ENCODE measurements around the gene POP7.

The POP7 gene

GRCh38 chr7:100687261-100687660 is 18.7 kb upstream of the POP7 start:
- Histone ChIP-seq H3K9ac (no peak overlapping the region), H3K36me3 (peaks cover 63 to 83% (median 69%) of the 10 kb centered on the region in 11 experiments), H3K4me3 (no peak overlapping the region), H4K20me1 (peaks cover 87 to 100% (median 95%) of the 10 kb centered on the region in 11 experiments), H3K27ac (peak overlapping the region in 1 of 11 experiments; percentile 14; a peak in 1 of 22 replicates), H3K27me3 (no peaks in the 10 kb centered on the region), H3K9me3 (replicated peaks in 1 of 11) (no peaks in the 10 kb centered on the region), H3K4me2 (no peak overlapping the region), H3K4me1 (peaks cover 40 to 47% (median 42%) of the 10 kb centered on the region in 10 experiments)
- TF ChIP-seq Cebpa-rat (IDR thresholded peaks at IDR 0.05): no peak

- Histone ChIP-seq H3K36me3 (peaks cover 57 to 77% (median 64%) of the 10 kb centered on the region in 11 experiments), H3K4me2 (peak overlapping the region in 2 of 11 experiments; percentile 98 to 99; a peak in 4 of 22 replicates), H3K27me3 (no peaks in the 10 kb centered on the region), H3K27ac (no peak overlapping the region), H4K20me1 (peaks cover 87 to 100% (median 95%) of the 10 kb centered on the region in 11 experiments), H3K4me3 (no peak overlapping the region), H3K9ac (peak overlapping the region in 3 of 11 experiments; percentile 11 to 64 (median 19); a peak in 2 of 22 replicates), H3K4me1 (peaks cover 46 to 53% (median 47%) of the 10 kb centered on the region in 10 experiments), H3K9me3 (replicated peaks in 1 of 11) (no peaks in the 10 kb centered on the region)
- TF ChIP-seq Cebpa-rat (IDR thresholded peaks at IDR 0.05): no peak
Observed at GRCh38 chr7:100687751-100688300, 18.1 kb upstream of the POP7 start.

GRCh38 chr7:100688326-100688860 is 17.5 kb upstream of the POP7 start:
- Histone ChIP-seq H3K27ac (peak overlapping the region in 9 of 11 experiments; percentile 3 to 67 (median 42); a peak in 15 of 22 replicates), H3K36me3 (peaks cover 52 to 71% (median 58%) of the 10 kb centered on the region in 11 experiments), H3K4me1 (peaks cover 47 to 55% (median 51%) of the 10 kb centered on the region in 10 experiments), H3K4me3 (0 out of 20 replicates have a peak overlapping the region, but pooled peaks of 1 of the 10 experiments have one; percentile 22), H3K9ac (peak overlapping the region; percentile 10 to 70 (median 56); a peak in 17 of 22 replicates), H3K4me2 (peak overlapping the region in 10 of 11 experiments; percentile 85 to 99 (median 98); a peak in 20 of 22 replicates), H3K9me3 (replicated peaks in 1 of 11) (no peaks in the 10 kb centered on the region), H3K27me3 (no peaks in the 10 kb centered on the region), H4K20me1 (peaks cover 87 to 100% (median 95%) of the 10 kb centered on the region in 11 experiments)
- TF ChIP-seq Cebpa-rat (IDR thresholded peaks at IDR 0.05): no peak

- H3K36me3 ChIP-seq: peaks cover 41 to 61% (median 47%) of the 10 kb centered on the region in 11 experiments
- H3K27ac ChIP-seq: peak overlapping the region in 9 of 11 experiments; percentile 23 to 67 (median 42); a peak in 15 of 22 replicates
- peak overlapping the region; percentile 10 to 70 (median 56); a peak in 19 of 22 replicates for H3K9ac ChIP-seq
- peaks cover 81 to 92% (median 88%) of the 10 kb centered on the region in 11 experiments for H4K20me1 ChIP-seq
- peak overlapping the region in 3 of 10 experiments; percentile 3 to 11 (median 8); a peak in 1 of 20 replicates for H3K4me3 ChIP-seq
- H3K9me3 ChIP-seq (replicated peaks in 1 of 11): no peaks in the 10 kb centered on the region
- TF ChIP-seq Cebpa-rat (IDR thresholded peaks at IDR 0.05): no peak
- peaks cover 47 to 55% (median 52%) of the 10 kb centered on the region in 10 experiments for H3K4me1 ChIP-seq
- no peaks in the 10 kb centered on the region for H3K27me3 ChIP-seq
- H3K4me2 ChIP-seq: peak overlapping the region; percentile 85 to 99 (median 98)
Observed at GRCh38 chr7:100689230-100690135, 16.4 kb upstream of the POP7 start.

GRCh38 chr7:100691676-100692577 is 14.0 kb upstream of the POP7 start:
- Histone ChIP-seq H3K4me2 (peak overlapping the region; percentile 95 to 99 (median 98)), H4K20me1 (peaks cover 59 to 69% (median 66%) of the 10 kb centered on the region in 11 experiments), H3K27ac (peak overlapping the region in 8 of 11 experiments; percentile 92 to 96 (median 95); a peak in 14 of 22 replicates), H3K4me3 (peak overlapping the region; percentile 91 to 99 (median 98)), H3K9ac (peak overlapping the region; percentile 96 to 99 (median 97)), H3K36me3 (peaks cover 16 to 36% (median 23%) of the 10 kb centered on the region in 11 experiments), H3K27me3 (no peaks in the 10 kb centered on the region), H3K4me1 (peaks cover 48 to 69% (median 59%) of the 10 kb centered on the region in 10 experiments), H3K9me3 (replicated peaks in 1 of 11) (no peaks in the 10 kb centered on the region)
- TF ChIP-seq Cebpa-rat (IDR thresholded peaks at IDR 0.05): no peak

GRCh38 chr7:100692578-100692961 is 13.4 kb upstream of the POP7 start:
- Histone ChIP-seq H4K20me1 (peaks cover 55 to 62% (median 60%) of the 10 kb centered on the region in 11 experiments), H3K36me3 (peaks cover 10 to 30% (median 16%) of the 10 kb centered on the region in 11 experiments; a peak in 18 of 22 replicates), H3K4me1 (peaks cover 48 to 69% (median 59%) of the 10 kb centered on the region in 10 experiments), H3K9me3 (replicated peaks in 1 of 11) (no peaks in the 10 kb centered on the region), H3K4me3 (peak overlapping the region; percentile 91 to 99 (median 98)), H3K4me2 (peak overlapping the region; percentile 95 to 99 (median 98)), H3K9ac (peak overlapping the region; percentile 96 to 99 (median 97)), H3K27ac (peak overlapping the region in 10 of 11 experiments; percentile 90 to 96 (median 95); a peak in 19 of 22 replicates), H3K27me3 (no peaks in the 10 kb centered on the region)
- TF ChIP-seq Cebpa-rat (IDR thresholded peaks at IDR 0.05): no peak

GRCh38 chr7:100693312-100694097 is 12.4 kb upstream of the POP7 start:
- Histone ChIP-seq H3K4me1 (peaks cover 46 to 59% (median 53%) of the 10 kb centered on the region in 10 experiments), H4K20me1 (peaks cover 46 to 53% (median 51%) of the 10 kb centered on the region in 11 experiments), H3K9me3 (replicated peaks in 1 of 11) (no peaks in the 10 kb centered on the region), H3K36me3 (peaks cover 3 to 20% (median 7%) of the 10 kb centered on the region in 11 experiments; a peak in 15 of 22 replicates), H3K4me2 (peak overlapping the region; percentile 95 to 99 (median 98)), H3K4me3 (peak overlapping the region; percentile 91 to 99 (median 98)), H3K9ac (peak overlapping the region; percentile 96 to 99 (median 97)), H3K27ac (peak overlapping the region; percentile 88 to 96 (median 95)), H3K27me3 (no peaks in the 10 kb centered on the region)
- TF ChIP-seq Cebpa-rat (IDR thresholded peaks at IDR 0.05): no peak
